ENCODE measurements around the gene MGST2.

MGST2 gene

DNA sequence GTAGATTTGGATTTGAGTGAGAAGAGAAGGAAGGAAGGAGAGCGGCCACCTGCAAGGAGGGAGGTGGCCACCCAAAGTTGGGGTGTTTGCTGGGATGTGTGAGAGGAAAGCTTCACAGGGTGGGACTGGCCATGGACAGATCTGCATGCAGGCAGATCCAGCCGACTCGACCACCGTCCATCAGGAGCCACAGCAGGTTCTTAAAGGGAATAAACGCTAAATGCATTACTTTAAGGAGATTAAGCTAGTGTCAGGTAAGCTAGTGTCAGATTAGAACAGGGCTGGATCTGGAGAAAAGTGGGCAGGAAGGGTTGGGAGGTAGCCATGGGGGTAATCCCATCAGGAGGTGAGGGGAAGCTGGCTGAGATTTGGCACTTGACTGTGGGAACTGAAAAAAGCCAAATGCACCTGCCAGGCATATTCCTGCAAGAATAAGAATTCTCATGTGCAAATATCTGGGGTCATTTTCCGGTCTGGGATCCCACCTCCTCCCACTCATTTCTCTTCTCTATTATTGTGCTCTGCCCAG, 79.6 kb downstream of the MGST2 start:
- no peak for DNase-seq

GRCh38 chr4:139746431-139747171, 81.0 kb downstream of the MGST2 start:
- DNase-seq = no peak

DNA sequence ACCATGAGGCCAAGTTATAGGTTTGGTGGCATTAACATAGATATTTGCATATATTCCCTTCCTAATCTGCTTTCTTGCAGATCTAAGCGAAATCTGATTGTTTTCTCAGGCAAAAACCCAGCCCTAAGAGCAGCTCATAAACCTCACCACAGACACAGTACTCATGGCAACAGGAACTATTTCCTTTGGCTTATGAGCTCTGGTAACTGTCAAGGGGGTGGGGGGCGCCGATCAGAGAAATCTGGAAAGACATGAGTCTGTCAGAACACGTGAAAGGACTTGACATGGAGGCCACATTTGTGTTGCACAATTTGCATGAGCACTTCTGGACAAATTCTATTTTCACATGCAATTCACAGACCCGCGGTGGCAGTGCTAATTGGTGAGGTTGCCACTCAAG, 83.7 kb downstream of the MGST2 start:
- DNase-seq = no peak

DNA sequence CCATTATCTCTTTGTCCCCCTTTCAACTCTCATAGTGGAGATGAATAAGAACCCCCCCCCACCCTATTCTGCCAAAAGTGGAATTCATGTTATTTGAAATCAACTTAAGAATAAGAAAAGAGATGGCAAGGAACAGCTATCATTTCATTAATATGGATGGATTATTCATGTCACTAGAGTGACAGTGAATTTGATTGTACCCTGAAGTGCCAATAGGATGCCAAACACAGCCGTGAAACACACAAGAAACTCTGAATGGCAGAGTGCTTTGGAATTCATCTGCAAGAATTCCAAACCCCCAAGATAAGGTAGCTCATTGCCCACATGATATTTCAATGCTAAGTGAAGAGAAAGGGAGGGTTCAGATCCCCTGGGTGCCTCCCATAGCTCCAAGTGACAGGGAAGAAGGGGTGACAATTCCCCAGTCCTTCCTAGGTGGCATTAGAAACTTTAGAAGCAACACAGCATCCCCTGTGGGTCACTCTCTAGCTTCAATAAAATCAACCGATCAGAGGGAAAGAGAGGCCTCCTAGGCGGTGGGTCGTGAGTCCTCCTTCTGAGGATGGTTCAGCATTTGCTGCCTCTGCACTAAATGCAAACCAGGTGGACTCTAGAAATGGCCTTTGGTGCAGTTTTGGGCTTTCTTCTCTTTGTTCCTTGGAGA, 84.3 kb downstream of the MGST2 start:
- no peak for DNase-seq

DNA sequence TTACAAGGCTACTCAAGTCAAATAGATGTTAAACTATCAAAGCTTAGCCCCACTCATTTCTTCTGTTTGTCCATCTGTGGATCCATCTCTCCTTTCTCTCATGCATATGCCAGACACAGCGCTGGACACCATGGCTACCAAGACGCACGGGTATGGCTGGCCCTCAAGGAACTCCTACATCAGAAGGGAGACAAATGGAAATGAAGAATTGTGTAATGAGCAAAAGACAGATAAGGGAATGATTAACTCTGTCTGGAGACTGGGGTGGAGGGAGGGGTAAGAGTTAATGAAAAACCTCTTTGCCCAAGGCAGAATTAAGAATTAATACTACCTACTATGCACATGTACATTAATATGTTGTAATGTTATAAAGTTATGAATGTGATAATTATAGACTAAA, 88.1 kb downstream of the MGST2 start:
- DNase-seq = no peak
